Measurements from ENCODE around the gene KLHL22.

- TF ChIP-seq POLR2A (IDR thresholded peaks at IDR 0.05; ENCODE audit: low read depth, low read length) (no peak), POLR2AphosphoS5 (IDR thresholded peaks at IDR 0.05; ENCODE audit: low read depth, low read length) (no peak), TAF1 (IDR thresholded peaks at IDR 0.05; ENCODE audit: low read depth, low read length) (no peak), PAX5 (IDR thresholded peaks at IDR 0.05; ENCODE audit: insufficient read depth, low read length, severe bottlenecking) (no peak), SPI1 (IDR thresholded peaks at IDR 0.05; ENCODE audit: low read depth, low read length) (no peak), POU2F2 (IDR thresholded peaks at IDR 0.05; ENCODE audit: low read depth, low read length) (no peak)
Observed at GRCh38 chr22:20458530-20459151, 37.0 kb downstream of the KLHL22 start.
